RWPE1 (cell line): ENCODE data around the gene AAMP.
"Not testable (repeated sequence)": the region's sequence is repeated elsewhere in the genome, so short reads cannot be mapped to it uniquely, and the experiment has no call there.

Experiments
- CTCF ChIA-PET: fragments of 350-600 bp; sonication (Branson Sonifier 250); formaldehyde crosslinking; extraction: SDS; loops from one replicate; lab custom pipeline; 2021; lab: Yijun Ruan, JAX
- POLR2A ChIA-PET: fragments of 400-600 bp; formaldehyde crosslinking; extraction: SDS; loops from one replicate; lab custom pipeline; 2020; ENCODE audit warnings: antibody characterized with exemption; ENCODE audit not compliant: low non-redundant PET; lab: Yijun Ruan, JAX
- DNase-seq: peaks from one replicate; pipeline ENCODE4 v3.0.0; 2012; ENCODE audit warnings: low spot score
- H3K27ac ChIP-seq: fragments of 450-650 bp; 2 replicates; pipeline ENCODE4 v1.5.1; 2017
- TF ChIP-seq, protein P1 (sequence below): fragments of 450-650 bp; conservative IDR thresholded peaks from 2 replicates; pipeline ENCODE4 v1.5.1; 2017; ENCODE audit warnings: low read depth, mild to moderate bottlenecking

AAMP gene

DNA sequence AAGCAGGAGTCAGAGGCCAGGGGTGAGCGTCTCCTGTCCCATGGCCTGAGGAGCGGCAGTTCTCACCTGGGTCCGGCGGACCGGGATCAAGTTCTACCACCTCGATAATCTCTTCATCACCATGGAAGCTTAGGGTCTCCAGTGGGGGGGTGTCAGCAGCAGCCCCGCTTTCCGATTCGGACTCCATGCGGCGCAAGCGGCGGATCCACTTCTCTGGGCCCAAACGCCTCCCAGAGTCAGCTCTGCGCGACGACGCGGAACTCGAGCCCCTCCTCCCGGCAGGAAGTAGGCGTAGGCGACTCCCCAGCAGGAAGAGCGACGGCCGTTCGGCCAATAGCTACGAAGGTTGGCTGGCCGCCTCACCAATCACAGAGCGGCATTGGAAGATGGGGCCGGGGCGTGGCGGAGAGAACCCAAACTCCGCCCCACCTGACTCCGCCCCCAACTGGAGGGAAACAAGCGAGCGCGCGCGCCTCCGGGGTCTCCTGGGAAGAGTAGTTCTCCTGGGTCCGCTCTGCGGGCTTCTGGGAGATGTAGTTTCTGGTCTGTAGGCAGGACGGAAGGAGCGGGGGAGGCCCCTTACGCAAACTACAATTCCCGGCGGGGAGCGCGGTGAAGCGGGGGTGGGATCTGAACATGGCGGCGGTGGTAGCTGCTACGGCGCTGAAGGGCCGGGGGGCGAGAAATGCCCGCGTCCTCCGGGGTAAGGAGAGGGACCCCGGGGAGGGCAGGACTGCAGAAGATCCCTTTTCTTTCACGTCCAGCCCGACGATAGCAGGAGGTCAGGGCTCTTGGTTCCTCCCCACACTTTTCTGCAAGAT is at the start of gene AAMP, which contains the start of gene PNKD:
AAMP (minus strand) TSS at position 238 of the 821 bp plus-strand sequence; CDS start at position 187, 51 bp downstream.
PNKD (plus strand) TSS at position 620 of the 821 bp plus-strand sequence; CDS start at position 637, 17 bp downstream.
- CTCF ChIA-PET, result interaction anchor here (0.6 to 1.7 kb wide), 7 partner anchors 9 to 485 kb away, joined by 3 to 7 read pairs (median 3); partner anchors contain the start of genes CATIP and TMBIM1
- H3K27ac ChIP-seq, result peak within 1 kb of the TSS; percentile 88
- POLR2A ChIA-PET, result interaction anchor here (0.6 to 1.1 kb wide), 5 partner anchors 53 to 159 kb away, joined by 3 to 14 read pairs (median 3); partner anchors contain the start of gene ARPC2
- TF ChIP-seq, protein P1, sequence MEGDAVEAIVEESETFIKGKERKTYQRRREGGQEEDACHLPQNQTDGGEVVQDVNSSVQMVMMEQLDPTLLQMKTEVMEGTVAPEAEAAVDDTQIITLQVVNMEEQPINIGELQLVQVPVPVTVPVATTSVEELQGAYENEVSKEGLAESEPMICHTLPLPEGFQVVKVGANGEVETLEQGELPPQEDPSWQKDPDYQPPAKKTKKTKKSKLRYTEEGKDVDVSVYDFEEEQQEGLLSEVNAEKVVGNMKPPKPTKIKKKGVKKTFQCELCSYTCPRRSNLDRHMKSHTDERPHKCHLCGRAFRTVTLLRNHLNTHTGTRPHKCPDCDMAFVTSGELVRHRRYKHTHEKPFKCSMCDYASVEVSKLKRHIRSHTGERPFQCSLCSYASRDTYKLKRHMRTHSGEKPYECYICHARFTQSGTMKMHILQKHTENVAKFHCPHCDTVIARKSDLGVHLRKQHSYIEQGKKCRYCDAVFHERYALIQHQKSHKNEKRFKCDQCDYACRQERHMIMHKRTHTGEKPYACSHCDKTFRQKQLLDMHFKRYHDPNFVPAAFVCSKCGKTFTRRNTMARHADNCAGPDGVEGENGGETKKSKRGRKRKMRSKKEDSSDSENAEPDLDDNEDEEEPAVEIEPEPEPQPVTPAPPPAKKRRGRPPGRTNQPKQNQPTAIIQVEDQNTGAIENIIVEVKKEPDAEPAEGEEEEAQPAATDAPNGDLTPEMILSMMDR, result no peak; the same call in 1 of the 2 replicates
- DNase-seq, result peak; percentile 99

DNA sequence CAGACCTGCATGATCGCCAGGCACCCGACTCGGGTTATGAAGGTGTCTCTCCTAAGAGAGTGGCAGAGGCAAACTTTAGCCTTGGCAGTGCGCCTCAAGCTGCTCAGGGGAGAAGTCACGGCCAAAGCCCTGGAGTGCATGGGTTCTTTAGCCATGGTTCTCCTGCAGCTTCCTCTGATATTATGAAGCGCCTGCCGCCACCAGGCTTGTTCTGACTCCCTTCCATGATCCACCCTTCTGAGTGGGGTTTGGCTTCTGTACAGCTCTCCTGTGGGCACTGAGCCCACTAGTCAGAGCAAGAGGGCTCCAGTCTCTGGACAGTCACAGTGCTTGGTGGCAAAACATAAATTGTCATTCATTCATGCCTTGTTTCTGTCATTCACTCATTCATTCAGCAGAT is 48.3 kb upstream of the AAMP start:
- no peak overlapping the region for H3K27ac ChIP-seq
- no peak for DNase-seq
- POLR2A ChIA-PET, result no interaction called here
- CTCF ChIA-PET, result interaction anchor here (0.6 kb wide), 1 partner anchor 13 kb away, joined by 3 read pairs; no protein-coding TSS in a partner anchor
- TF ChIP-seq, protein P1, result no peak

GRCh38 chr2:218317835-218318234 is 47.9 kb upstream of the AAMP start:
- ChIA-PET CTCF (no interaction called here), POLR2A (no interaction called here)
- TF ChIP-seq, protein P1, result no peak
- no peak for DNase-seq
- H3K27ac ChIP-seq, result no peak overlapping the region

GRCh38 chr2:218317303-218317630 is 47.3 kb upstream of the AAMP start:
- CTCF ChIA-PET, result interaction anchor here (0.6 kb wide), 1 partner anchor 60 kb away, joined by 3 read pairs; no protein-coding TSS in a partner anchor
- no peak for DNase-seq
- TF ChIP-seq, protein P1, result no peak
- no peak overlapping the region for H3K27ac ChIP-seq
- POLR2A ChIA-PET, result no interaction called here

GRCh38 chr2:218315397-218315796 is 45.5 kb upstream of the AAMP start:
- no peak overlapping the region for H3K27ac ChIP-seq
- POLR2A ChIA-PET, result no interaction called here
- no peak for DNase-seq
- CTCF ChIA-PET, result no interaction called here
- TF ChIP-seq, protein P1, result no peak

GRCh38 chr2:218314764-218315163 is 44.8 kb upstream of the AAMP start:
- POLR2A ChIA-PET, DNase-seq, H3K27ac ChIP-seq, CTCF ChIA-PET: not testable (repeated sequence)

DNA sequence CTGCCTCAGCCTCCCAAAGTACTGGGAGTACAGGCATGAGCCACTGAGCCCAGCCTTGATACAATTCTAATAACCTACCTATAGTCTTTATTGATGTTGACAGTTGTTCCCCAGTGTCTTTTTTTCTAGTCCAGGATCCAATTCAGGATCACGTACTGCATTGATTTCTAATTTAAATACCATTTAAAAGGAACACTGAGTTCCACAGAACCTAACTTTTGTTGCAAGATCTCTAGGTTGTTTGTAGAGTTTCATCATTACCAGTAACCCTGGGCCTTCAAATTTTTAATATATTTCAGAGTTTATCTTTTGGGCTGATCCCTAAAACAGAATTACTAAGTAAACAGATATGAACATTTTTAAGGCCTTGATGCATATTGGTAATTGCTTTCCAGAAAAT is 43.4 kb upstream of the AAMP start:
- no peak overlapping the region for H3K27ac ChIP-seq
- DNase-seq, result no peak
- CTCF ChIA-PET, result no interaction called here
- TF ChIP-seq, protein P1, result no peak
- POLR2A ChIA-PET, result no interaction called here
